ENCODE measurements around the gene ARFGAP3. TPM values are rescaled to one million over a fixed set of nuclear protein-coding genes. Genes with fewer than 3 reads are reported as not detected.

Gene ARFGAP3
- total and polyA plus RNA-seq, 2 experiments from 2014 or later = 14.8 to 19.1 TPM

DNA sequence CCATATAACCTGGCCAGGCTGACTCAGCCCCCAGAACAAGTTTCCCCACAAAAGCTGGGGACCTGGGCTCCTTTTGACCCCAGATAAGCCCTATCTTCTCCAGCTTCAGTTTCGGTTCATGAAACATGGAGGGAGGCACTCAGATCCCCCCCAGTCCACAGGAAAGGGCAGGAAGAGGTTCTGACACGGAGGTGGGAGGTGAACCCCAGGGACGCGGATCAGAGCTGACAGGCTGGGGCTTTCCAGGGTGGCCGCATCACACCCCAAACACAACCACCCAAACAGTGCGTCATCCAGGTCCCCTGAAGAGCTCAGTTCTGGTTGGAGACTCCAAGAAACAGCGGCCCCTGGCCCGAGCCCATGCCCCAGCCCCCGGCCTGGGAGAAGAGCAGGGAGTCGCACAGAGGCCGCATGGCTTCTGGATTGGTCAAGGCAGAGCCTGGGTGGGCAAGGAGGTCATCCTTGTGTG, 92.1 kb downstream of the ARFGAP3 start:
- Histone ChIP-seq H2AFZ (0 out of 2 replicates have a peak overlapping the region, but pooled peaks have one; percentile 66), H4K20me1 (replicated peaks; ENCODE audit: insufficient read depth) (no peaks in the 10 kb centered on the region), H3K36me3 (ENCODE audit: insufficient read depth) (no peaks in the 10 kb centered on the region), H3F3A (replicated peaks; ENCODE audit: low read depth) (no peaks in the 10 kb centered on the region), H3K4me3 (no peak overlapping the region), H3K79me2 (replicated peaks; ENCODE audit: insufficient read depth) (no peaks in the 10 kb centered on the region), H3K27ac (ENCODE audit: low read depth) (no peak overlapping the region), H3K9me2 (ENCODE audit: insufficient read depth) (no peaks in the 10 kb centered on the region), H3K4me1 (ENCODE audit: insufficient read depth) (no peaks in the 10 kb centered on the region), H3K27me3 (ENCODE audit: insufficient read depth) (no peaks in the 10 kb centered on the region), H3K4me2 (no peak overlapping the region)
- no peaks in the 10 kb centered on the region for H3K9me3 Mint-ChIP-seq
- H3K4me1 Mint-ChIP-seq = peaks cover 1% of the 10 kb centered on the region; the same call in 2 of the 3 replicates
- no peak for DNase-seq (ENCODE audit: low spot score)
- H3K36me3 Mint-ChIP-seq (ENCODE audit: low read depth) = no peaks in the 10 kb centered on the region
- TF ChIP-seq, protein P1, sequence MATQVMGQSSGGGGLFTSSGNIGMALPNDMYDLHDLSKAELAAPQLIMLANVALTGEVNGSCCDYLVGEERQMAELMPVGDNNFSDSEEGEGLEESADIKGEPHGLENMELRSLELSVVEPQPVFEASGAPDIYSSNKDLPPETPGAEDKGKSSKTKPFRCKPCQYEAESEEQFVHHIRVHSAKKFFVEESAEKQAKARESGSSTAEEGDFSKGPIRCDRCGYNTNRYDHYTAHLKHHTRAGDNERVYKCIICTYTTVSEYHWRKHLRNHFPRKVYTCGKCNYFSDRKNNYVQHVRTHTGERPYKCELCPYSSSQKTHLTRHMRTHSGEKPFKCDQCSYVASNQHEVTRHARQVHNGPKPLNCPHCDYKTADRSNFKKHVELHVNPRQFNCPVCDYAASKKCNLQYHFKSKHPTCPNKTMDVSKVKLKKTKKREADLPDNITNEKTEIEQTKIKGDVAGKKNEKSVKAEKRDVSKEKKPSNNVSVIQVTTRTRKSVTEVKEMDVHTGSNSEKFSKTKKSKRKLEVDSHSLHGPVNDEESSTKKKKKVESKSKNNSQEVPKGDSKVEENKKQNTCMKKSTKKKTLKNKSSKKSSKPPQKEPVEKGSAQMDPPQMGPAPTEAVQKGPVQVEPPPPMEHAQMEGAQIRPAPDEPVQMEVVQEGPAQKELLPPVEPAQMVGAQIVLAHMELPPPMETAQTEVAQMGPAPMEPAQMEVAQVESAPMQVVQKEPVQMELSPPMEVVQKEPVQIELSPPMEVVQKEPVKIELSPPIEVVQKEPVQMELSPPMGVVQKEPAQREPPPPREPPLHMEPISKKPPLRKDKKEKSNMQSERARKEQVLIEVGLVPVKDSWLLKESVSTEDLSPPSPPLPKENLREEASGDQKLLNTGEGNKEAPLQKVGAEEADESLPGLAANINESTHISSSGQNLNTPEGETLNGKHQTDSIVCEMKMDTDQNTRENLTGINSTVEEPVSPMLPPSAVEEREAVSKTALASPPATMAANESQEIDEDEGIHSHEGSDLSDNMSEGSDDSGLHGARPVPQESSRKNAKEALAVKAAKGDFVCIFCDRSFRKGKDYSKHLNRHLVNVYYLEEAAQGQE (IDR thresholded peaks at IDR 0.05; ENCODE audit: unreplicated experiment) = no peak
- TF ChIP-seq STAT1 (IDR thresholded peaks at IDR 0.05; ENCODE audit: unreplicated experiment) (no peak), JUNB (IDR thresholded peaks at IDR 0.05; ENCODE audit: unreplicated experiment) (no peak), CREB1 (CRISPR knock-in tag; IDR thresholded peaks at IDR 0.05; ENCODE audit: low read depth) (no peak), ZNF331 (CRISPR knock-in tag; IDR thresholded peaks at IDR 0.05; ENCODE audit: low read depth) (no peak), EZH2phosphoT487 (IDR thresholded peaks at IDR 0.05; ENCODE audit: unreplicated experiment) (no peak)
- TF ChIP-seq, protein P2, sequence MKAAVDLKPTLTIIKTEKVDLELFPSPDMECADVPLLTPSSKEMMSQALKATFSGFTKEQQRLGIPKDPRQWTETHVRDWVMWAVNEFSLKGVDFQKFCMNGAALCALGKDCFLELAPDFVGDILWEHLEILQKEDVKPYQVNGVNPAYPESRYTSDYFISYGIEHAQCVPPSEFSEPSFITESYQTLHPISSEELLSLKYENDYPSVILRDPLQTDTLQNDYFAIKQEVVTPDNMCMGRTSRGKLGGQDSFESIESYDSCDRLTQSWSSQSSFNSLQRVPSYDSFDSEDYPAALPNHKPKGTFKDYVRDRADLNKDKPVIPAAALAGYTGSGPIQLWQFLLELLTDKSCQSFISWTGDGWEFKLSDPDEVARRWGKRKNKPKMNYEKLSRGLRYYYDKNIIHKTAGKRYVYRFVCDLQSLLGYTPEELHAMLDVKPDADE (IDR thresholded peaks at IDR 0.05) = no peak
- no peak overlapping the region for H3K4me3 Mint-ChIP-seq
- H3K27ac Mint-ChIP-seq = no peak overlapping the region
- no peak for ATAC-seq
- peaks cover 4% of the 10 kb centered on the region for H3K27me3 Mint-ChIP-seq (ENCODE audit: insufficient read depth, low read depth, poor library complexity)

DNA sequence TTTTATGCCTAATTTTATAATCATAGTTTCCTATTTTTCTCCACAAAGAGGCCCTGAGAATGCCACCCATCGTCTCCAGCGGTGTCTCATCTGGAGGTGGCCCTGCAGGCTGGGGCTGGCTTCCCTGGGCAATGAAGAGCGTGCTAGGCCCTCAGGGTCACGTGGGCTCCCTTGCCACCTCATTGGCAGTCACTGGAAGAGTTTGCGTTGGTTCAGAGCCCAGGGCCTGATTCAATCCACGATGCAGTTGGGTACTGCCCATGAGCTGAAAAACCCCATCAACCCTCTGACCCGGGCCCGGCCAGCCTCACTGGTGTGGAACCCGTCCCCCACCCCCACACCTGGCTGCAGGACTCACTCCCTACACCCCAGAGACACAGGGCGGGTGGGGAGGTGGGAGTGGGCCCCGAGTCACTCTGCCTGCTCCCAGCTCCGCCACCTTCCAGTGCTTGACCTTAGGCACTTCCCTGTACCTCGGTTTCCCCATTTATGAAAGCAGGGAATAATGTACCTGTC, 93.0 kb downstream of the ARFGAP3 start:
- H3K27me3 Mint-ChIP-seq (ENCODE audit: insufficient read depth, low read depth, poor library complexity) = peaks cover 4% of the 10 kb centered on the region
- Histone ChIP-seq H4K20me1 (replicated peaks; ENCODE audit: insufficient read depth) (no peaks in the 10 kb centered on the region), H3K27ac (ENCODE audit: low read depth) (no peak overlapping the region), H3K4me1 (ENCODE audit: insufficient read depth) (no peaks in the 10 kb centered on the region; the same call in 1 of the 2 replicates), H3K9me2 (ENCODE audit: insufficient read depth) (no peaks in the 10 kb centered on the region), H3K27me3 (ENCODE audit: insufficient read depth) (no peaks in the 10 kb centered on the region), H3K79me2 (replicated peaks; ENCODE audit: insufficient read depth) (no peaks in the 10 kb centered on the region), H2AFZ (no peak overlapping the region), H3F3A (replicated peaks; ENCODE audit: low read depth) (no peaks in the 10 kb centered on the region), H3K4me3 (no peak overlapping the region), H3K36me3 (ENCODE audit: insufficient read depth) (no peaks in the 10 kb centered on the region), H3K4me2 (no peak overlapping the region)
- no peaks in the 10 kb centered on the region for H3K9me3 Mint-ChIP-seq
- H3K4me1 Mint-ChIP-seq = peaks cover under 1% of the 10 kb centered on the region; the same call in 2 of the 3 replicates
- H3K27ac Mint-ChIP-seq = no peak overlapping the region
- H3K4me3 Mint-ChIP-seq = no peak overlapping the region
- DNase-seq (ENCODE audit: low spot score) (no peak), ATAC-seq (no peak)
- no peaks in the 10 kb centered on the region for H3K36me3 Mint-ChIP-seq (ENCODE audit: low read depth)
- TF ChIP-seq, protein P3, sequence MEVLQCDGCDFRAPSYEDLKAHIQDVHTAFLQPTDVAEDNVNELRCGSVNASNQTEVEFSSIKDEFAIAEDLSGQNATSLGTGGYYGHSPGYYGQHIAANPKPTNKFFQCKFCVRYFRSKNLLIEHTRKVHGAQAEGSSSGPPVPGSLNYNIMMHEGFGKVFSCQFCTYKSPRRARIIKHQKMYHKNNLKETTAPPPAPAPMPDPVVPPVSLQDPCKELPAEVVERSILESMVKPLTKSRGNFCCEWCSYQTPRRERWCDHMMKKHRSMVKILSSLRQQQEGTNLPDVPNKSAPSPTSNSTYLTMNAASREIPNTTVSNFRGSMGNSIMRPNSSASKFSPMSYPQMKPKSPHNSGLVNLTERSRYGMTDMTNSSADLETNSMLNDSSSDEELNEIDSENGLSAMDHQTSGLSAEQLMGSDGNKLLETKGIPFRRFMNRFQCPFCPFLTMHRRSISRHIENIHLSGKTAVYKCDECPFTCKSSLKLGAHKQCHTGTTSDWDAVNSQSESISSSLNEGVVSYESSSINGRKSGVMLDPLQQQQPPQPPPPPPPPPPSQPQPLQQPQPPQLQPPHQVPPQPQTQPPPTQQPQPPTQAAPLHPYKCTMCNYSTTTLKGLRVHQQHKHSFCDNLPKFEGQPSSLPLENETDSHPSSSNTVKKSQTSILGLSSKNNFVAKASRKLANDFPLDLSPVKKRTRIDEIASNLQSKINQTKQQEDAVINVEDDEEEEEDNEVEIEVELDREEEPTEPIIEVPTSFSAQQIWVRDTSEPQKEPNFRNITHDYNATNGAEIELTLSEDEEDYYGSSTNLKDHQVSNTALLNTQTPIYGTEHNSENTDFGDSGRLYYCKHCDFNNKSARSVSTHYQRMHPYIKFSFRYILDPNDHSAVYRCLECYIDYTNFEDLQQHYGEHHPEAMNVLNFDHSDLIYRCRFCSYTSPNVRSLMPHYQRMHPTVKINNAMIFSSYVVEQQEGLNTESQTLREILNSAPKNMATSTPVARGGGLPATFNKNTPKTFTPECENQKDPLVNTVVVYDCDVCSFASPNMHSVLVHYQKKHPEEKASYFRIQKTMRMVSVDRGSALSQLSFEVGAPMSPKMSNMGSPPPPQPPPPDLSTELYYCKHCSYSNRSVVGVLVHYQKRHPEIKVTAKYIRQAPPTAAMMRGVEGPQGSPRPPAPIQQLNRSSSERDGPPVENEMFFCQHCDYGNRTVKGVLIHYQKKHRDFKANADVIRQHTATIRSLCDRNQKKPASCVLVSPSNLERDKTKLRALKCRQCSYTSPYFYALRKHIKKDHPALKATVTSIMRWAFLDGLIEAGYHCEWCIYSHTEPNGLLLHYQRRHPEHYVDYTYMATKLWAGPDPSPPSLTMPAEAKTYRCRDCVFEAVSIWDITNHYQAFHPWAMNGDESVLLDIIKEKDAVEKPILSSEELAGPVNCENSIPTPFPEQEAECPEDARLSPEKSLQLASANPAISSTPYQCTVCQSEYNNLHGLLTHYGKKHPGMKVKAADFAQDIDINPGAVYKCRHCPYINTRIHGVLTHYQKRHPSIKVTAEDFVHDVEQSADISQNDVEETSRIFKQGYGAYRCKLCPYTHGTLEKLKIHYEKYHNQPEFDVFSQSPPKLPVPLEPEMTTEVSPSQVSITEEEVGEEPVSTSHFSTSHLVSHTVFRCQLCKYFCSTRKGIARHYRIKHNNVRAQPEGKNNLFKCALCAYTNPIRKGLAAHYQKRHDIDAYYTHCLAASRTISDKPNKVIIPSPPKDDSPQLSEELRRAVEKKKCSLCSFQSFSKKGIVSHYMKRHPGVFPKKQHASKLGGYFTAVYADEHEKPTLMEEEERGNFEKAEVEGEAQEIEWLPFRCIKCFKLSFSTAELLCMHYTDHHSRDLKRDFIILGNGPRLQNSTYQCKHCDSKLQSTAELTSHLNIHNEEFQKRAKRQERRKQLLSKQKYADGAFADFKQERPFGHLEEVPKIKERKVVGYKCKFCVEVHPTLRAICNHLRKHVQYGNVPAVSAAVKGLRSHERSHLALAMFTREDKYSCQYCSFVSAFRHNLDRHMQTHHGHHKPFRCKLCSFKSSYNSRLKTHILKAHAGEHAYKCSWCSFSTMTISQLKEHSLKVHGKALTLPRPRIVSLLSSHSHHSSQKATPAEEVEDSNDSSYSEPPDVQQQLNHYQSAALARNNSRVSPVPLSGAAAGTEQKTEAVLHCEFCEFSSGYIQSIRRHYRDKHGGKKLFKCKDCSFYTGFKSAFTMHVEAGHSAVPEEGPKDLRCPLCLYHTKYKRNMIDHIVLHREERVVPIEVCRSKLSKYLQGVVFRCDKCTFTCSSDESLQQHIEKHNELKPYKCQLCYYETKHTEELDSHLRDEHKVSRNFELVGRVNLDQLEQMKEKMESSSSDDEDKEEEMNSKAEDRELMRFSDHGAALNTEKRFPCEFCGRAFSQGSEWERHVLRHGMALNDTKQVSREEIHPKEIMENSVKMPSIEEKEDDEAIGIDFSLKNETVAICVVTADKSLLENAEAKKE (CRISPR knock-in tag; IDR thresholded peaks at IDR 0.05) = no peak
- TF ChIP-seq CREB1 (CRISPR knock-in tag; IDR thresholded peaks at IDR 0.05; ENCODE audit: low read depth) (no peak), EZH2phosphoT487 (IDR thresholded peaks at IDR 0.05; ENCODE audit: unreplicated experiment) (no peak)
- TF ChIP-seq, protein P2 (IDR thresholded peaks at IDR 0.05) = no peak

Measured in GM23338 (cell line).